CD4-positive, CD25-positive, alpha-beta regulatory T cell (primary cell): ENCODE measurements around the gene CHERP. TPM values are rescaled to one million over a fixed set of nuclear protein-coding genes. Genes with fewer than 3 reads are reported as not detected.
A peak's percentile ranks its signal among the peaks of the same experiment; 100 is the strongest.

ENCODE experiments used
- ATAC-seq, 2 donors: fragments of 150-1000 bp; cut with Tn5 transposase; one replicate each; pipeline ENCODE4 v1.10.0; 2021; ENCODE audit warnings: low read depth in 2 of 2, moderate number of reproducible peaks in 2 of 2, moderate library complexity in 1 of 2
- DNase-seq, 3 donors: peaks; one replicate each; pipeline versions ENCODE4 v3.0.0 to v3.0.0-alpha.2; 2012 to 2022; ENCODE audit warnings: mixed read lengths in 1 of 3
- H3K27ac ChIP-seq: one replicate; pipeline ENCODE4 v1.7.0; 2013; ENCODE audit warnings: mild to moderate bottlenecking, low read length; ENCODE audit not compliant: insufficient read depth, poor library complexity, severe bottlenecking
- H3K27me3 ChIP-seq: one replicate; pipeline ENCODE4 v1.7.0; 2013; ENCODE audit warnings: low read length; ENCODE audit not compliant: control insufficient read depth, insufficient read depth
- H3K36me3 ChIP-seq: one replicate; pipeline ENCODE4 v1.7.0; 2013; ENCODE audit warnings: mild to moderate bottlenecking, low read length, moderate library complexity; ENCODE audit not compliant: control insufficient read depth, insufficient read depth
- H3K4me1 ChIP-seq: 2 replicates; pipeline ENCODE4 v1.7.0; 2013; ENCODE audit warnings: mild to moderate bottlenecking, low read length; ENCODE audit not compliant: insufficient read depth, control insufficient read depth, poor library complexity, severe bottlenecking
- H3K4me3 ChIP-seq: one replicate; pipeline ENCODE4 v1.7.0; 2013; ENCODE audit warnings: low read depth, mild to moderate bottlenecking, low read length, moderate library complexity
- H3K9me3 ChIP-seq, 2 experiments: 1 replicate in 1 of 2; 2 replicates in 1 of 2; pipeline ENCODE4 v1.7.0; 2013; ENCODE audit warnings: low read length in 2 of 2, mild to moderate bottlenecking in 1 of 2, moderate library complexity in 1 of 2; ENCODE audit not compliant: control insufficient read depth in 2 of 2
- H3K27ac Mint-ChIP-seq, 3 donors: one replicate each; pipeline ENCODE4 v1.8.0; 2020 to 2022; ENCODE audit warnings: mild to moderate bottlenecking in 3 of 3, mixed read lengths in 3 of 3, moderate library complexity in 2 of 3
- H3K27me3 Mint-ChIP-seq: one replicate; pipeline ENCODE4 v1.8.0; 2022; ENCODE audit warnings: mild to moderate bottlenecking, mixed read lengths
- H3K36me3 Mint-ChIP-seq: one replicate; pipeline ENCODE4 v1.8.0; 2020; ENCODE audit warnings: mixed read lengths
- H3K4me1 Mint-ChIP-seq, 4 donors: one replicate each; pipeline ENCODE4 v1.8.0; 2020 to 2022; ENCODE audit warnings: mixed read lengths in 4 of 4, mild to moderate bottlenecking in 1 of 4
- H3K4me3 Mint-ChIP-seq, 4 donors: one replicate each; pipeline ENCODE4 v1.8.0; 2020 to 2022; ENCODE audit warnings: mild to moderate bottlenecking in 4 of 4, mixed read lengths in 4 of 4, moderate library complexity in 3 of 4
- H3K9me3 Mint-ChIP-seq, 7 donors: one replicate each; pipeline ENCODE4 v1.8.0; 2020 to 2022; ENCODE audit warnings: mixed read lengths in 7 of 7, mild to moderate bottlenecking in 3 of 7, moderate library complexity in 2 of 7
- polyA plus RNA-seq, 4 donors: library from polyadenylated mRNA; unstranded; fragments of 300-500 nt; fragmentation: Illumina TruSeq; gene quantifications; one replicate each; pipeline ENCODE4 v1.2.3, GENCODE V29; 2021
- total RNA-seq: library from RNA; stranded (reverse); gene quantifications from one replicate; pipeline ENCODE4 v1.2.3, GENCODE V29; 2022

Gene CHERP
- total RNA-seq, result 57.2 TPM
- 10 to 100 TPM in 1 of 4 donors, 1 to 10 TPM in 3; 4.8 to 13.7 (median 8.4) TPM for polyA plus RNA-seq

- peaks cover 19 to 67% (median 34%) of the 10 kb centered on the region in 4 donors for H3K4me1 Mint-ChIP-seq
- H3K9me3 ChIP-seq, result no peaks in the 10 kb centered on the region
- H3K27ac Mint-ChIP-seq, result peak within 1 kb of the TSS; percentile 80 to 93 (median 92)
- H3K4me1 ChIP-seq, result peaks cover 60% of the 10 kb centered on the region
- no peaks in the 10 kb centered on the region for H3K9me3 Mint-ChIP-seq
- ATAC-seq (peak; percentile 86 to 87), DNase-seq (peak; percentile 94 to 96 (median 95))
- peaks cover 17% of the 10 kb centered on the region for H3K36me3 ChIP-seq
- peak within 1 kb of the TSS; percentile 90 to 97 (median 94) for H3K4me3 Mint-ChIP-seq
- peaks cover 21% of the 10 kb centered on the region for H3K36me3 Mint-ChIP-seq
- H3K27me3 ChIP-seq, result no peaks in the 10 kb centered on the region
- H3K27me3 Mint-ChIP-seq, result no peaks in the 10 kb centered on the region
- H3K27ac ChIP-seq, result peak within 1 kb of the TSS; percentile 85
- H3K4me3 ChIP-seq, result peak within 1 kb of the TSS; percentile 91
Observed at GRCh38 chr19:16542045-16542909, at the start of gene CHERP. Gene CHERP, minus strand, starts transcription at chr19:16542437. Its CDS starts 59 bp downstream, at chr19:16542378.

GRCh38 chr19:16590876-16591802 is 48.9 kb upstream of the CHERP start:
- Histone ChIP-seq H3K27me3 (no peaks in the 10 kb centered on the region), H3K4me3 (no peak overlapping the region), H3K27ac (no peak overlapping the region), H3K36me3 (no peaks in the 10 kb centered on the region), H3K4me1 (peaks cover 79% of the 10 kb centered on the region), H3K9me3 (no peaks in the 10 kb centered on the region)
- peak overlapping the region in 1 of 3 donors; percentile 38 for H3K27ac Mint-ChIP-seq
- H3K36me3 Mint-ChIP-seq, result no peaks in the 10 kb centered on the region
- no peak for DNase-seq
- ATAC-seq, result no peak
- peaks cover 40 to 94% (median 71%) of the 10 kb centered on the region in 4 donors for H3K4me1 Mint-ChIP-seq
- H3K4me3 Mint-ChIP-seq, result peak overlapping the region in 1 of 4 donors; percentile 66
- H3K9me3 Mint-ChIP-seq, result peaks cover 0 to 2% (median 0%) of the 10 kb centered on the region in 7 donors
- H3K27me3 Mint-ChIP-seq, result no peaks in the 10 kb centered on the region

GRCh38 chr19:16589917-16590316 is 47.7 kb upstream of the CHERP start:
- H3K27ac ChIP-seq, result peak overlapping the region; percentile 44
- peaks cover 82% of the 10 kb centered on the region for H3K4me1 ChIP-seq
- H3K36me3 Mint-ChIP-seq, result no peaks in the 10 kb centered on the region
- no peaks in the 10 kb centered on the region for H3K9me3 ChIP-seq
- no peaks in the 10 kb centered on the region for H3K27me3 ChIP-seq
- DNase-seq, result no peak
- H3K4me3 ChIP-seq, result no peak overlapping the region
- peak overlapping the region in 2 of 4 donors; percentile 63 to 66 for H3K4me3 Mint-ChIP-seq
- H3K27me3 Mint-ChIP-seq, result no peaks in the 10 kb centered on the region
- H3K4me1 Mint-ChIP-seq, result peaks cover 32 to 94% (median 70%) of the 10 kb centered on the region in 4 donors
- peaks cover 0 to 2% (median 0%) of the 10 kb centered on the region in 7 donors for H3K9me3 Mint-ChIP-seq
- no peaks in the 10 kb centered on the region for H3K36me3 ChIP-seq
- H3K27ac Mint-ChIP-seq, result peak overlapping the region; percentile 86 to 98 (median 95)
- no peak for ATAC-seq

DNA sequence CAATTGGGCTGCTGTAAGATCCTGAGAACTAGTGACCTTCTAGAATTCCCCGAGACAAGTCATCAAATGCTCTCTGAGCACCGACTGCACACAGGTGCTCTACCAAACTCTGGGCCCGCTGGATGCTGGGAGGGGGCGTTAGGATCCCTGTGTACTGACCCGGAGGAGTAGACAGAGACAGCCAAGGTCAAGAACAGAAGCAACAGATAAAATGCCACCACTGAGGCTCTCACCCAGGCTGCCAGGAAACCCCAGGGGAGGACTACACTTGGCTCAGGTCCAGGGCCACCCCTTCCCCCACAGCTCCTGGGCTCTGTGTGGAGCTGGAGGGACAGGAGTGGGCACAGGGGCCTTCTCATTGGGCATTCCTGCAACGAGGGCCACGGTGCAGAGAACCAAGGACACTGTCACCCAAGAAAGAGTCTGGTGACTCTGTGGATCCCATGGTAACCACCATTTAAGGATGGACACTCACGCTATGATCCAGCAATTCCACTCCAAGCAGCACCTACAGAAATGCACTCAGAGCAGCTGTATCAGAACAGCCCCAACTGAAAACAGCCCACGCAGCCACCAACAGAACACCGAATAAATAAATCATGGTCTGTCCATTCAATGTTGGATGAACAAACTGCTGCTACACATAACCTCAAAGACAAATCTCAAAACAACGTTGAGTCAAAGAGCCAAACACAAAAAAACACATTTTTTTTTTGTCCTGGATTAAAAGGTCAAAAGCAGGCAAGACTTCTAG is 46.8 kb upstream of the CHERP start:
- H3K9me3 ChIP-seq, result no peaks in the 10 kb centered on the region
- Mint-ChIP-seq H3K27ac (peak overlapping the region; percentile 95 to 99 (median 98)), H3K4me1 (peaks cover 24 to 94% (median 69%) of the 10 kb centered on the region in 4 donors), H3K27me3 (peaks cover 4% of the 10 kb centered on the region), H3K4me3 (peak overlapping the region; percentile 82 to 94 (median 88)), H3K36me3 (no peaks in the 10 kb centered on the region), H3K9me3 (peaks cover 0 to 2% (median 0%) of the 10 kb centered on the region in 7 donors)
- DNase-seq (no peak), ATAC-seq (no peak)
- peaks cover 81% of the 10 kb centered on the region for H3K4me1 ChIP-seq
- H3K36me3 ChIP-seq, result no peaks in the 10 kb centered on the region
- H3K27ac ChIP-seq, result peak overlapping the region; percentile 87
- H3K27me3 ChIP-seq, result no peaks in the 10 kb centered on the region
- no peak overlapping the region for H3K4me3 ChIP-seq

GRCh38 chr19:16587833-16588823 is 45.9 kb upstream of the CHERP start:
- Histone ChIP-seq H3K4me3 (peak overlapping the region; percentile 78), H3K9me3 (no peaks in the 10 kb centered on the region), H3K27me3 (no peaks in the 10 kb centered on the region), H3K4me1 (peaks cover 81% of the 10 kb centered on the region), H3K36me3 (no peaks in the 10 kb centered on the region), H3K27ac (peak overlapping the region; percentile 87)
- H3K27me3 Mint-ChIP-seq, result peaks cover 4% of the 10 kb centered on the region
- peak overlapping the region; percentile 95 to 99 (median 98) for H3K27ac Mint-ChIP-seq
- no peaks in the 10 kb centered on the region for H3K9me3 Mint-ChIP-seq
- H3K4me1 Mint-ChIP-seq, result peaks cover 20 to 94% (median 67%) of the 10 kb centered on the region in 4 donors
- peak overlapping the region; percentile 82 to 94 (median 88) for H3K4me3 Mint-ChIP-seq
- ATAC-seq (peak; percentile 60 to 67), DNase-seq (peak; percentile 69 to 85 (median 78))
- H3K36me3 Mint-ChIP-seq, result no peaks in the 10 kb centered on the region

- Mint-ChIP-seq H3K36me3 (no peaks in the 10 kb centered on the region), H3K4me1 (peaks cover 20 to 92% (median 66%) of the 10 kb centered on the region in 4 donors), H3K9me3 (no peaks in the 10 kb centered on the region), H3K27me3 (peaks cover 4% of the 10 kb centered on the region), H3K27ac (peak overlapping the region; percentile 95 to 99 (median 98)), H3K4me3 (peak overlapping the region; percentile 82 to 94 (median 88))
- H3K27me3 ChIP-seq, result no peaks in the 10 kb centered on the region
- no peaks in the 10 kb centered on the region for H3K36me3 ChIP-seq
- ATAC-seq, result peak; percentile 44 to 52
- no peaks in the 10 kb centered on the region for H3K9me3 ChIP-seq
- DNase-seq, result peak; percentile 55 to 82 (median 56)
- peak overlapping the region; percentile 78 for H3K4me3 ChIP-seq
- H3K4me1 ChIP-seq, result peaks cover 81% of the 10 kb centered on the region
- peak overlapping the region; percentile 87 for H3K27ac ChIP-seq
Observed at GRCh38 chr19:16586991-16587832, 45.0 kb upstream of the CHERP start.
